Common myeloid progenitor, CD34-positive (primary cell): ENCODE measurements around the gene HSP90B1.

Experiments used
- CTCF ChIA-PET: fragments of 350-600 bp; sonication (Branson Sonifier 250); formaldehyde crosslinking; loops from one replicate; lab custom pipeline; 2021; ENCODE audit warnings: antibody characterized with exemption; lab: Charles Lee
- POLR2A ChIA-PET: fragments of 350-600 bp; sonication (Branson Sonifier 250); formaldehyde crosslinking; loops from one replicate; lab custom pipeline; 2021; ENCODE audit warnings: antibody characterized with exemption; lab: Charles Lee
- DNase-seq, 3 donors: peaks; one replicate each; pipeline versions ENCODE4 v3.0.0 to v3.0.0-alpha.2; 2013
- H3K27ac ChIP-seq, 2 experiments: 1 replicate in 1 of 2; 2 replicates in 1 of 2; pipeline ENCODE4 v1.7.0; 2013; ENCODE audit warnings: inconsistent platforms in 2 of 2, low read length in 2 of 2, mild to moderate bottlenecking in 2 of 2, low read depth in 1 of 2, moderate library complexity in 1 of 2; ENCODE audit not compliant: severe bottlenecking in 2 of 2, insufficient read depth in 1 of 2, poor library complexity in 1 of 2
- H3K27me3 ChIP-seq, 5 experiments: replicated peaks in 2 of 5; 1 replicate in 3 of 5; 2 replicates in 2 of 5; pipeline versions ENCODE4 v1.6.1 to v1.7.0; 2013; ENCODE audit warnings: low read length in 4 of 5, mild to moderate bottlenecking in 2 of 5, moderate library complexity in 2 of 5, inconsistent platforms in 1 of 5; ENCODE audit not compliant: insufficient read depth in 5 of 5, control insufficient read depth in 4 of 5
- H3K36me3 ChIP-seq, 4 experiments: 1 replicate in 2 of 4; 2 replicates in 2 of 4; pipeline versions ENCODE4 v1.6.1 to v1.7.0; 2013; ENCODE audit warnings: low read length in 3 of 4, control low read depth in 1 of 4, mild to moderate bottlenecking in 1 of 4; ENCODE audit not compliant: control insufficient read depth in 4 of 4, insufficient read depth in 4 of 4
- H3K4me1 ChIP-seq, 4 experiments: 1 replicate in 3 of 4; 2 replicates in 1 of 4; pipeline versions ENCODE4 v1.6.1 to v1.7.1; 2013; ENCODE audit warnings: low read length in 3 of 4, mild to moderate bottlenecking in 3 of 4, control low read depth in 1 of 4, inconsistent platforms in 1 of 4, moderate library complexity in 1 of 4; ENCODE audit not compliant: control insufficient read depth in 4 of 4, insufficient read depth in 4 of 4; ENCODE audit errors: control extremely low read depth in 1 of 4
- H3K4me3 ChIP-seq, 7 experiments: 1 replicate in 4 of 7; 2 replicates in 3 of 7; pipeline versions ENCODE4 v1.5.1 to v1.7.0; 2013; ENCODE audit warnings: mild to moderate bottlenecking in 7 of 7, low read length in 6 of 7, moderate library complexity in 6 of 7, inconsistent platforms in 2 of 7, low read depth in 2 of 7, control low read depth in 1 of 7; ENCODE audit not compliant: insufficient read depth in 4 of 7, control insufficient read depth in 1 of 7; ENCODE audit errors: extremely low read depth in 1 of 7
- H3K9me3 ChIP-seq, 5 experiments: 1 replicate in 4 of 5; 2 replicates in 1 of 5; pipeline versions ENCODE4 v1.6.1 to v1.7.1; 2013; ENCODE audit warnings: low read length in 4 of 5, mild to moderate bottlenecking in 2 of 5, inconsistent platforms in 1 of 5, low read depth in 1 of 5, moderate library complexity in 1 of 5; ENCODE audit not compliant: control insufficient read depth in 4 of 5, insufficient read depth in 2 of 5; ENCODE audit errors: control extremely low read depth in 1 of 5
- WGBS: methylation state at CpG from one replicate; pipeline ENCODE4 v1.1.5; 2013; ENCODE audit not compliant: insufficient coverage; 5-methylcytosine and 5-hydroxymethylcytosine counted together

Gene HSP90B1

GRCh38 chr12:103909811-103910210 is 20.4 kb upstream of the HSP90B1 start:
- H3K4me3 ChIP-seq, result no peak overlapping the region
- H3K4me1 ChIP-seq, result no peaks in the 10 kb centered on the region
- no peak for DNase-seq
- ChIA-PET POLR2A (no interaction called here), CTCF (interaction anchor here (0.6 to 1.2 kb wide), 2 partner anchors 21 to 148 kb away, joined by 3 to 4 read pairs; no protein-coding TSS in a partner anchor)
- WGBS, result no CpG with 5 or more reads among the region's 1 CpG
- peaks cover 0 to 4% (median 0%) of the 10 kb centered on the region in 5 experiments for H3K9me3 ChIP-seq
- H3K27me3 ChIP-seq, result no peaks in the 10 kb centered on the region
- H3K36me3 ChIP-seq, result no peaks in the 10 kb centered on the region
- no peak overlapping the region for H3K27ac ChIP-seq

GRCh38 chr12:103912069-103912468 is 18.1 kb upstream of the HSP90B1 start:
- H3K36me3 ChIP-seq, result no peaks in the 10 kb centered on the region
- no peak overlapping the region for H3K4me3 ChIP-seq
- H3K9me3 ChIP-seq, result no peaks in the 10 kb centered on the region
- DNase-seq, result no peak
- ChIA-PET POLR2A (no interaction called here), CTCF (interaction anchor here (0.9 to 1.1 kb wide), 2 partner anchors 9 to 197 kb away, joined by 3 read pairs; no protein-coding TSS in a partner anchor)
- H3K27me3 ChIP-seq, result no peaks in the 10 kb centered on the region
- H3K27ac ChIP-seq, result no peak overlapping the region
- H3K4me1 ChIP-seq, result no peaks in the 10 kb centered on the region
- WGBS, result 88% methylated on average over 1 of the region's 1 CpG

- H3K9me3 ChIP-seq, result peaks cover 0 to 4% (median 0%) of the 10 kb centered on the region in 5 experiments
- H3K4me3 ChIP-seq, result no peak overlapping the region
- no peaks in the 10 kb centered on the region for H3K36me3 ChIP-seq
- DNase-seq, result no peak
- CTCF ChIA-PET, result interaction anchor here (0.9 to 1.2 kb wide), 4 partner anchors 8 to 196 kb away, joined by 3 read pairs; partner anchors contain the start of gene HSP90B1
- H3K4me1 ChIP-seq, result no peaks in the 10 kb centered on the region
- 100% methylated on average over 2 of the region's 3 CpGs for WGBS
- H3K27me3 ChIP-seq, result no peaks in the 10 kb centered on the region
- no peak overlapping the region for H3K27ac ChIP-seq
- POLR2A ChIA-PET, result no interaction called here
Observed at GRCh38 chr12:103913100-103913499, 17.1 kb upstream of the HSP90B1 start.

- H3K36me3 ChIP-seq, result no peaks in the 10 kb centered on the region
- ChIA-PET POLR2A (interaction anchor here (1.2 kb wide), 1 partner anchor 14 kb away, joined by 6 read pairs; no protein-coding TSS in a partner anchor), CTCF (interaction anchor here (0.7 to 1.7 kb wide), 5 partner anchors 9 to 44 kb away, joined by 3 to 6 read pairs (median 4); no protein-coding TSS in a partner anchor)
- no peak for DNase-seq
- 94% methylated on average over 8 of the region's 8 CpGs for WGBS
- H3K27ac ChIP-seq, result no peak overlapping the region
- no peak overlapping the region for H3K4me3 ChIP-seq
- no peaks in the 10 kb centered on the region for H3K4me1 ChIP-seq
- H3K9me3 ChIP-seq, result peaks cover 0 to 4% (median 0%) of the 10 kb centered on the region in 5 experiments
- H3K27me3 ChIP-seq, result no peaks in the 10 kb centered on the region
Observed at GRCh38 chr12:103915306-103915705, 14.9 kb upstream of the HSP90B1 start.

GRCh38 chr12:103917873-103918272 is 12.3 kb upstream of the HSP90B1 start:
- POLR2A ChIA-PET, result no interaction called here

GRCh38 chr12:103924761-103925641 is 5.2 kb upstream of the HSP90B1 start:
- Histone ChIP-seq H3K9me3 (no peaks in the 10 kb centered on the region), H3K27ac (no peak overlapping the region), H3K4me1 (peaks cover 7 to 18% (median 15%) of the 10 kb centered on the region in 4 experiments), H3K36me3 (no peaks in the 10 kb centered on the region), H3K27me3 (no peaks in the 10 kb centered on the region), H3K4me3 (no peak overlapping the region)
- CTCF ChIA-PET, result interaction anchor here (1.0 to 5.0 kb wide), 4 partner anchors 11 to 90 kb away, joined by 3 to 37 read pairs (median 4); no protein-coding TSS in a partner anchor
- POLR2A ChIA-PET, result no interaction called here
- 100% methylated on average over 4 of the region's 9 CpGs for WGBS
- DNase-seq, result peak in 1 of 3 donors; percentile 27

More at GRCh38 chr12:103917873-103918272, 12.3 kb upstream of the HSP90B1 start:
- Histone ChIP-seq H3K27ac (no peak overlapping the region), H3K36me3 (no peaks in the 10 kb centered on the region), H3K27me3 (no peaks in the 10 kb centered on the region), H3K4me3 (no peak overlapping the region), H3K9me3 (peaks cover 0 to 4% (median 0%) of the 10 kb centered on the region in 5 experiments), H3K4me1 (no peaks in the 10 kb centered on the region)
- no CpG with 5 or more reads among the region's 3 CpGs for WGBS
- DNase-seq, result no peak
- CTCF ChIA-PET, result interaction anchor here (0.8 kb wide), 1 partner anchor 10 kb away, joined by 4 read pairs; no protein-coding TSS in a partner anchor
